GM23338 (cell line): Measurements from ENCODE around the gene SLC25A41. TPM values are rescaled to one million over a fixed set of nuclear protein-coding genes. Genes with fewer than 3 reads are reported as not detected.

Experiments
- CREB1 ChIP-seq: fragments of 250-450 bp; sonication (Bioruptor Pico); IDR thresholded peaks from 2 replicates; pipeline ENCODE4 v1.5.0; 2020; ENCODE audit warnings: low read depth, mild to moderate bottlenecking, moderate library complexity
- CTCF ChIP-seq, 2 experiments: fragments of 200-600 bp in 1 of 2; sonication (generic) in 1 of 2; conservative IDR thresholded peaks; 2 replicates each; pipeline versions ENCODE4 v1.5.1 to v1.6.1; 2016 to 2017; ENCODE audit warnings: antibody characterized with exemption in 2 of 2, low read depth in 2 of 2, mild to moderate bottlenecking in 2 of 2, moderate library complexity in 1 of 2
- ETS1 ChIP-seq: IDR thresholded peaks from 2 replicates; pipeline ENCODE4 v1.6.1; 2016; ENCODE audit warnings: antibody characterized with exemption
- EZH2phosphoT487 ChIP-seq: fragments of 200-600 bp; sonication (generic); IDR thresholded peaks from one replicate; pipeline ENCODE4 v1.8.1; 2018; ENCODE audit warnings: antibody characterized with exemption; ENCODE audit not compliant: unreplicated experiment
- STAT1 ChIP-seq: IDR thresholded peaks from one replicate; pipeline ENCODE4 v1.6.1; 2016; ENCODE audit warnings: antibody characterized with exemption; ENCODE audit not compliant: unreplicated experiment
- ZNF331 ChIP-seq: fragments of 250-450 bp; sonication (Bioruptor Pico); IDR thresholded peaks from 2 replicates; pipeline ENCODE4 v1.5.0; 2020; ENCODE audit warnings: low read depth, mild to moderate bottlenecking, moderate library complexity
- ZNF462 ChIP-seq: fragments of 250-450 bp; sonication (Bioruptor Pico); IDR thresholded peaks from 2 replicates; pipeline ENCODE4 v1.5.0; 2020; ENCODE audit warnings: mild to moderate bottlenecking, moderate library complexity
- polyA plus RNA-seq: library from polyadenylated mRNA; unstranded; fragments of >200 nt; fragmentation: Nextera tagmentation; extraction: Ambion mirVana; gene quantifications from 2 replicates; pipeline ENCODE4 v1.2.1, GENCODE V29; 2016
- total RNA-seq: library from RNA; depleted of rRNA; stranded (reverse); fragments of >200 nt; shearing (Covaris generic); gene quantifications from 2 replicates; pipeline ENCODE4 v1.2.3, GENCODE V29; 2014

Gene SLC25A41
- total and polyA plus RNA-seq, 2 experiments from 2014 or later = 0.24 to 0.35 TPM

GRCh38 chr19:6415591-6416190, 17.9 kb downstream of the SLC25A41 start (continued):
- TF ChIP-seq ZNF462 (no peak), EZH2phosphoT487 (no peak), STAT1 (no peak), CREB1 (CRISPR knock-in tag) (no peak), ZNF331 (CRISPR knock-in tag) (no peak), ETS1 (no peak), CTCF (conservative IDR thresholded peaks at IDR 0.05; ENCODE audit: low read depth in 2 of 2) (no peak)
